GM10248 (cell line): ENCODE data around the gene DISC1.

Experiments used
- CTCF ChIA-PET: fragments of 300-600 bp; sonication (Branson Sonifier 250); formaldehyde crosslinking; extraction: SDS; loops from one replicate; lab custom pipeline; 2021; ENCODE audit warnings: antibody characterized with exemption; lab: Yijun Ruan, JAX
- POLR2A ChIA-PET: fragments of 350-650 bp; sonication (Branson Sonifier 250); formaldehyde crosslinking; extraction: SDS; loops from one replicate; lab custom pipeline; 2020; ENCODE audit warnings: antibody characterized with exemption; lab: Yijun Ruan, JAX
- DNase-seq: peaks from one replicate; pipeline ENCODE4 v3.0.0; 2012; ENCODE audit errors: extremely low spot score
- TF ChIP-seq, protein P1 (sequence below): IDR thresholded peaks from 2 replicates; pipeline ENCODE4 v1.5.1; 2012; ENCODE audit warnings: mild to moderate bottlenecking, low read depth; ENCODE audit errors: extremely low read depth, missing control alignments, control extremely low read depth

Gene DISC1

DNA sequence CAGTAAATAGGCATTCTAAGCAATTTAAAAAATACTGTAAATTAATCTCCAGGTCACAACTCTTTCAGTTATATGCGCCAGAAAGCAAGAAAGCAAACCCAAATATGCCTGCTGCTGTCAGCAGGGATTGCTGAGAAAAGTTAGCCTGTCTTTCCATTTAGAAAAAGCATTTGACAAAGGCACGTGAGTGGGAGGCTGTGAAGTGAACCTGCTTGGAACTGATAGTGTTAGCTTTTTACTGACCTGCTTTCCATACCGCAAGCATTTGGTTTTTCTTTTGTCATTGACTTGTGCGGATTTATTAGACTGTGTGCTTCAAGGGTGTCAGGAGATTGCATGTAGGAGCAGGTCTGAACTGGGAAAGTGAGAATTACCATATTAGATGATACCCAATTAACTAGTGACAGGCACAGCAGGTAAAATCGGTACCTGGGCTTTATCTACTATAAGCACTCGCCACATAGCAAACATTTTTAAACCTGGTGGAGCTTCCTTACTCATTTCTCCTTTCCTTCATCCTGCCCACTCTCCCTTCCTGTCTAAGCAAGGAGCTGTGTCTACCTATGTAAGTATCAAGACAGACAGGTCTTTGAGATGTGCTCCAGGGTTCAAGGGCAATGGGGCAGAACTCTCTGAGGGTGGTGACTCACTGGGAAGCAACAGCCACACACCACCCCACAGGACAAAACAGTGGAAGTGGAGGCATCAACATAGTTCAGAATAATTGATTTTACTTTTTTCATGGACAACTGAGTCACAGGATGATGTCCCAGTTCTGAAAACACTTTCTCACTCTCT lies 323.9 kb downstream of the DISC1 start:
- ChIA-PET CTCF (no interaction called here), POLR2A (no interaction called here)
- no peak for DNase-seq
- TF ChIP-seq, protein P1, sequence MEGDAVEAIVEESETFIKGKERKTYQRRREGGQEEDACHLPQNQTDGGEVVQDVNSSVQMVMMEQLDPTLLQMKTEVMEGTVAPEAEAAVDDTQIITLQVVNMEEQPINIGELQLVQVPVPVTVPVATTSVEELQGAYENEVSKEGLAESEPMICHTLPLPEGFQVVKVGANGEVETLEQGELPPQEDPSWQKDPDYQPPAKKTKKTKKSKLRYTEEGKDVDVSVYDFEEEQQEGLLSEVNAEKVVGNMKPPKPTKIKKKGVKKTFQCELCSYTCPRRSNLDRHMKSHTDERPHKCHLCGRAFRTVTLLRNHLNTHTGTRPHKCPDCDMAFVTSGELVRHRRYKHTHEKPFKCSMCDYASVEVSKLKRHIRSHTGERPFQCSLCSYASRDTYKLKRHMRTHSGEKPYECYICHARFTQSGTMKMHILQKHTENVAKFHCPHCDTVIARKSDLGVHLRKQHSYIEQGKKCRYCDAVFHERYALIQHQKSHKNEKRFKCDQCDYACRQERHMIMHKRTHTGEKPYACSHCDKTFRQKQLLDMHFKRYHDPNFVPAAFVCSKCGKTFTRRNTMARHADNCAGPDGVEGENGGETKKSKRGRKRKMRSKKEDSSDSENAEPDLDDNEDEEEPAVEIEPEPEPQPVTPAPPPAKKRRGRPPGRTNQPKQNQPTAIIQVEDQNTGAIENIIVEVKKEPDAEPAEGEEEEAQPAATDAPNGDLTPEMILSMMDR, result no peak

GRCh38 chr1:231951374-231951773 lies 324.8 kb downstream of the DISC1 start:
- no peak for DNase-seq
- POLR2A ChIA-PET, result no interaction called here

DNA sequence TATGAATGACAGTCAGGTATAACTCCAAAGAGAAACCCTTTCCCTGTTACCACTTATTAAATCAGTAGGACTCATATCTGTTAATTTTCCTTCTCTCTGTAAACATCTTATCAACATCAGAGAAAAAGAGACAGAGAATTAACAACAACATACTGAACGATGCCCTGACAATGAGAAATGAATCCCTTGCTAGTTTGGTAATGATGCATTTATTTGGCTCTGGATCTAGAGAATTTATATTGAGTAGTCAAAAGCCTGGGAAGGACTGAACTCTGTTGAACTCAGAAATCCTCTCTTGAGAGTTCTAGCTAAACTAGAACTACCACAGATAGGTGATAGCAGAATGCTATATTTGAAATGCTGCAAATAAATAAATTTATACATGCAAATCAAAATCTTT lies 325.6 kb downstream of the DISC1 start:
- ChIA-PET POLR2A (no interaction called here), CTCF (no interaction called here)
- no peak for DNase-seq
- TF ChIP-seq, protein P1, result no peak

More at GRCh38 chr1:231951374-231951773, 324.8 kb downstream of the DISC1 start:
- CTCF ChIA-PET, result no interaction called here
- TF ChIP-seq, protein P1, result no peak

DNA sequence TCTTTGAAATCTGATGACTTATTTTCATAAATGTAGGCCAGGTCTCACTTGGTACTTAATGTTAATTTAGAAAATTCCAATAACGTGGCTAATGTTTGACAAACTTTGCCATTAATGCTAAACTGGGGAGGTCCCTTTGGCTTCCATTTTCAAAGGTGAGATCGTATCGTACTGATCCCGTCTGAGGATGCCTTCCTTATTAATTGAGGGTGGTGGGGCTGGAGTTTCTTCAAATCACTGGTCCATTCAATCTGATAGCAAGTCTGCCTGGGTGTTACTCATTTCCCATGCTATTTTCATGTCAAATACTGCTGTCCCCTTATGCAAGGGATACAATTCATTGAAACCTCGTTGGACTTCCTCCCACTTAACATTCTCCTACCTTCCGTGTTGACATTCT lies 327.1 kb downstream of the DISC1 start:
- ChIA-PET POLR2A (no interaction called here), CTCF (interaction anchor here (1.0 kb wide), 1 partner anchor 9 kb away, joined by 3 read pairs; no protein-coding TSS in a partner anchor)
- TF ChIP-seq, protein P1, result no peak
- DNase-seq, result no peak

DNA sequence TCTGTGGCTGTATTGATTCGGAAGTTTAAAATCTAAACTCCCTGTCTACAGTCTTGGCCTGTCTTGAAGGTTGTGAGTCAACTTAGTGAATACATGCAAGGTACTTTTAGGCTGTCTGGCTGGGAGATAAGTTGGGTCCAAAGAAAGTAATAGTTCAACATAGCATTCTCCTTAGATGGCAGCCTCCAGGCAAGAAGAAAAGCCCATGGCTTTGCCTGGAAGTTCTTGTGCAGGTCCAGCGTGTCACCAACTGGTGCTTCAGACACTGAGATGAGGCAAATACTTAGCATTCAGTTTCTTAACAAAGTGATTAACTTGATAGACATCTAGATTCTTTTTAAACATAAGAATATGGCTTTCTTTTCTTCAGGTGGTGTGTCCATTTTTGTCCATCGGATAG lies 328.2 kb downstream of the DISC1 start:
- ChIA-PET POLR2A (no interaction called here), CTCF (no interaction called here)
- no peak for DNase-seq
- TF ChIP-seq, protein P1, result no peak

DNA sequence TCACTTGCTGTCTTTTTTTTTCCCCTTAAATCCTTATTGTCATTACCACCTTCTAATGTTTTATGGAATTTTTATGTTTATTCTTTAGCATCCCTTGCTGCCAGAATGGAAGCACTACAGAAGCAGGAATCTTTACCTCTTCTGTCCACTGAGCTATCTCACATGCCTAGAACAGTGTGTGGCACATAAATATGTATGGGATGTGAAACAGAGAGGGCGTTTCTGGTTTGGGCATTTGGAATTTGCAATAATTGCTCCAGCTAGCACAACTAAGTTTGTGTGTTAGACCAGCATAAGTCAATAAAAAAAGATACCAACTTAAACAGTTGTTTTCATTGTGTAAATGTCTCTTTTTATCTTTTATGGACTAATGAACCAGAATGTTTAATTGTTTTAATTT lies 330.8 kb downstream of the DISC1 start:
- ChIA-PET POLR2A (no interaction called here), CTCF (no interaction called here)
- TF ChIP-seq, protein P1, result no peak
- DNase-seq, result no peak
